Kidney (tissue), 14 donors: Measurements from ENCODE around the gene DCTN2. TPM values are rescaled to one million over a fixed set of nuclear protein-coding genes. Genes with fewer than 3 reads are reported as not detected.

Experiments used
- DNase-seq, 5 donors: peaks; one replicate each; pipeline ENCODE4 v3.0.0-alpha.2; 2013 to 2020
- FAIRE-seq: peaks from 2 replicates; lab custom pipeline; 2012; peaks lifted over from hg19 to GRCh38; lab: Jason Lieb, UNC
- H3K27ac ChIP-seq, 2 donors: one replicate each; pipeline ENCODE4 v1.7.0; 2013; ENCODE audit warnings: low read depth in 2 of 2, low read length in 2 of 2, inconsistent platforms in 1 of 2
- H3K27me3 ChIP-seq: one replicate; pipeline ENCODE4 v1.7.1; 2013; ENCODE audit warnings: low read length, inconsistent platforms; ENCODE audit not compliant: control insufficient read depth, insufficient read depth
- H3K36me3 ChIP-seq, 3 donors: one replicate each; pipeline versions ENCODE4 v1.7.0 to v1.7.1; 2013; ENCODE audit warnings: low read length in 3 of 3, control low read depth in 1 of 3, inconsistent platforms in 1 of 3; ENCODE audit not compliant: insufficient read depth in 3 of 3, control insufficient read depth in 2 of 3
- H3K4me1 ChIP-seq, 3 donors: one replicate each; pipeline versions ENCODE4 v1.7.0 to v1.7.1; 2013; ENCODE audit warnings: low read length in 3 of 3, inconsistent platforms in 1 of 3, low read depth in 1 of 3; ENCODE audit not compliant: control insufficient read depth in 2 of 3, insufficient read depth in 2 of 3
- H3K4me3 ChIP-seq, 3 donors: one replicate each; pipeline versions ENCODE4 v1.7.0 to v1.8.1; 2013; ENCODE audit warnings: low read length in 3 of 3, control low read depth in 1 of 3, inconsistent platforms in 1 of 3
- H3K9ac ChIP-seq, 3 donors: one replicate each; pipeline versions ENCODE4 v1.7.0 to v1.7.1; 2013; ENCODE audit warnings: low read length in 3 of 3, control low read depth in 1 of 3, inconsistent platforms in 1 of 3
- H3K9me3 ChIP-seq, 3 donors: one replicate each; pipeline versions ENCODE4 v1.7.0 to v1.7.1; 2013; ENCODE audit warnings: low read length in 3 of 3, control low read depth in 1 of 3, inconsistent platforms in 1 of 3; ENCODE audit not compliant: control insufficient read depth in 2 of 3, insufficient read depth in 1 of 3
- intact Hi-C: fragments of 100-400 bp; cut with DNase I; formaldehyde crosslinking; loops from one replicate; pipeline ENCODE4 v1.11.1; 2022
- polyA plus RNA-seq: library from polyadenylated mRNA; stranded (reverse); fragments of 350-450 nt; fragmentation: Illumina TruSeq; extraction: RNeasy Lipid Tissue Mini Kit (QIAGEN cat#74804); gene quantifications from one replicate; pipeline ENCODE4 v1.2.3, GENCODE V29; 2014; ENCODE audit warnings: low read depth, low replicate concordance; ENCODE audit not compliant: insufficient read depth
- total RNA-seq: library from RNA; stranded (reverse); fragmentation: NEBNext Ultra II Directional; extraction: Animal tissue kit (Norgen Biotek cat#: 25700); gene quantifications from one replicate; pipeline ENCODE4 v1.2.1, GENCODE V29; 2021
- TF ChIP-seq, protein P1 (sequence below): IDR thresholded peaks from 3 replicates; pipeline ENCODE4 v1.5.1; 2012; ENCODE audit warnings: mild to moderate bottlenecking, moderate library complexity, borderline replicate concordance; ENCODE audit not compliant: insufficient read depth; ENCODE audit errors: extremely low read depth
- donor health status: control.
- donor health status: control.
- donor health status: control.
- donor health status: control.
- donor health status: control.
- donor health status: DM: yes; HTN: yes; CAD: no.
- donor health status: Normal renal cell carcinoma (clear cell type).

Gene DCTN2
- total and polyA plus RNA-seq, 2 donors from 2014 or later = 110 to 133 TPM

DNA sequence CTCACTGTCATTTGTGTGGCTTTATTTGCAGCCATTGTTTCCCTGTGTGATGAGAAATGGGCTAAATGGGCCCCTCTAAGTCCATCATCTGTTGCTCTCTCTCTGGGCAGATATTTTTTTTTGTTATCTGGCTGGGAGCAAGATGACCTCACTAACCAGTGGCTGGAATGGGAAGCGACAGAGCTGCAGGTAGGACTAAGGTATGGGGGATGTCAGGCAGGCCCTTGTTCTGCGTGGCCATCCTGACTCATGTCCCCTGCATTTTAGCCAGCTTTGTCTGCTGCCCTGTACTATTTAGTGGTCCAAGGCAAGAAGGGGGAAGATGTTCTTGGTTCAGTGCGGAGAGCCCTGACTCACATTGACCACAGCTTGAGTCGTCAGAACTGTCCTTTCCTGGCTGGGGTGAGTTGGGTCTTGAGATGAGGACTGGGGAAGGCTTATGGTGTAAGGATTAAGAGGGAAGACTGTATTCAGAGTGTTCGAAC is 57.8 kb downstream of the DCTN2 start:
- H3K9me3 ChIP-seq = no peaks in the 10 kb centered on the region
- TF ChIP-seq, protein P1, sequence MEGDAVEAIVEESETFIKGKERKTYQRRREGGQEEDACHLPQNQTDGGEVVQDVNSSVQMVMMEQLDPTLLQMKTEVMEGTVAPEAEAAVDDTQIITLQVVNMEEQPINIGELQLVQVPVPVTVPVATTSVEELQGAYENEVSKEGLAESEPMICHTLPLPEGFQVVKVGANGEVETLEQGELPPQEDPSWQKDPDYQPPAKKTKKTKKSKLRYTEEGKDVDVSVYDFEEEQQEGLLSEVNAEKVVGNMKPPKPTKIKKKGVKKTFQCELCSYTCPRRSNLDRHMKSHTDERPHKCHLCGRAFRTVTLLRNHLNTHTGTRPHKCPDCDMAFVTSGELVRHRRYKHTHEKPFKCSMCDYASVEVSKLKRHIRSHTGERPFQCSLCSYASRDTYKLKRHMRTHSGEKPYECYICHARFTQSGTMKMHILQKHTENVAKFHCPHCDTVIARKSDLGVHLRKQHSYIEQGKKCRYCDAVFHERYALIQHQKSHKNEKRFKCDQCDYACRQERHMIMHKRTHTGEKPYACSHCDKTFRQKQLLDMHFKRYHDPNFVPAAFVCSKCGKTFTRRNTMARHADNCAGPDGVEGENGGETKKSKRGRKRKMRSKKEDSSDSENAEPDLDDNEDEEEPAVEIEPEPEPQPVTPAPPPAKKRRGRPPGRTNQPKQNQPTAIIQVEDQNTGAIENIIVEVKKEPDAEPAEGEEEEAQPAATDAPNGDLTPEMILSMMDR = no peak
- H3K27ac ChIP-seq = no peak overlapping the region
- peaks cover 0 to 10% (median 0%) of the 10 kb centered on the region in 3 donors for H3K4me1 ChIP-seq
- peak overlapping the region in 2 of 3 donors; percentile 90 to 99 for H3K4me3 ChIP-seq
- DNase-seq (no peak), FAIRE-seq (no peak)
- H3K27me3 ChIP-seq = no peaks in the 10 kb centered on the region
- intact Hi-C loops = no loop called here
- H3K36me3 ChIP-seq = peaks cover 8 to 27% (median 8%) of the 10 kb centered on the region in 3 donors
- H3K9ac ChIP-seq = peak overlapping the region in 2 of 3 donors; percentile 13 to 90

DNA sequence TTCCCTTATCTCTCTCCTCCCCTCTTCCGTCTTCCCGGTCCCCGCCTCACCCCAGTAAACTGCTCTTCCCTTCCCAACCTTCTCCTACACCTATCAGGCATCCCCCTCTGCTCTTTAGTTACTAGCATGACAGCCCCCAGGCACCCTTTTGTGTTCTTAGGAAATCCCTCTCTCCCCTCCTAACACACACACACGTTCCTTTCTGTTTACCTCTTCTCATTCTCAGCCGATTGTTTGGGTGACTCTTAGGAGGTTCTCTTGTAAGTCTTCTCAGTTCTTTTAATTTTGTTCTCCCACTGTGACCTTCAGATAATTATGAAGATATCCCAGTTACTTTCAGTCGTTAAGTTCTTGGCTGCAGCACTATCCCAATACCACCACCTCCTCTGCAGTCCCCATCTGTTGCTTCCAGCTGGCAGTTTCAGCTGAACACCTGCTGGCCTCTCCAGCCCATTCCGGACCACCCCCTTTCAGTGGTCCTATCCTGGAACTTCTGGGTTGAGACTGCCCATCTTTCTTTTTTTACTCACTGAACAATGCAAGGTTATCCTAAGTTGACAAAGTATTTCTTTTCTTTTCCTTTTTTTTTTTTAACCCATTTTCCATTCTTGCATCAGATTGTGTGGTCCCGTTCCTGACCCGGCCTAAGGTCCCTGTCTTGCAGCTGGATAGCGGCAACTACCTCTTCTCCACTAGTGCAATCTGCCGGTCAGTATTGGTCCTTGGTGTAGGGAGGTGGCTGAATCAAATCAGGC is 58.4 kb downstream of the DCTN2 start:
- intact Hi-C loops = no loop called here
- FAIRE-seq = no peak

DNA sequence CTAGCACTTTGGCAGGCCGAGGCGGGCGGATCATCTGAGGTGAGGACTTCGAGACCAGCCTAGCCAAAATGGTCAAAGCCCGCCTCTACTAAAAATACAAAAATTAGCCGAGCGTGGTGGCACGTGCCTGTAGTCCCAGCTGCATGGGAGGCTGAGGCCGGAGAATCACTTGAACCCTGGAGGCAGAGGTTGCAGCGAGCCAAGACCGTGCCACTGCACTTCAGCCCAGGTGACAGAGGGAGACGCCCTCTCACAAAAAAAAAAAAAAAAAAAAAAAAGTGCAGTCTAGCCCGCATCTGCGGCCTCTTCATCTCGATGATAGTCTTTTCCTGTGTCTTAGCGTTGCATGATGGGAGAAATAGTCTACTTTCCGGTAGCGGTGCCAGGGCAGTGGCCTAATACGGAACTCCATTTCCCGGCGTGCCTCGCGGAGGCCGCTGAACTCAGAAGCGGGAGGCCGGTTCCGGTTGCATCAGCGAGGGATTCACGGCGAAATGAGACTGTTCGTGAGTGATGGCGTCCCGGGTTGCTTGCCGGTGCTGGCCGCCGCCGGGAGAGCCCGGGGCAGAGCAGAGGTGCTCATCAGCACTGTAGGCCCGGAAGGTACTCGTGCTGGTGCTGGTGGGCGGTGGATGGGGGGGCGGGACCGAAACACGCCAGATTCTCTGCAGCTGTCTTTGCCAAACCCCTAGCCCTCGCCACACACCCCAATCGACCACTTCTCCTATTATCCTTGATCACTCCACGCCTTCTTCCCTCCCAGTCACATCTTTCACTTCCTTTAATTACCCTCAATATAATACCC is 59.2 kb downstream of the DCTN2 start, which contains the start of gene MARS1:
Gene MARS1, plus strand, starts transcription at position 472 of the 805 bp plus-strand sequence. Its CDS starts 23 bp downstream, at position 495.
- TF ChIP-seq, protein P1 = no peak
- Histone ChIP-seq H3K27me3 (no peaks in the 10 kb centered on the region), H3K36me3 (peaks cover 8 to 27% (median 8%) of the 10 kb centered on the region in 3 donors), H3K27ac (peak within 1 kb of the TSS in 1 of 2 donors; percentile 77), H3K4me3 (peak within 1 kb of the TSS; percentile 90 to 99 (median 99)), H3K9ac (peak within 1 kb of the TSS; percentile 89 to 96 (median 90)), H3K9me3 (no peaks in the 10 kb centered on the region), H3K4me1 (peaks cover 0 to 10% (median 0%) of the 10 kb centered on the region in 3 donors)
- DNase-seq (peak; percentile 94 to 98 (median 97)), FAIRE-seq (peak; percentile 73)
- intact Hi-C loops = no loop called here

More for the DNA sequence above, 58.4 kb downstream of the DCTN2 start:
- H3K27me3 ChIP-seq = no peaks in the 10 kb centered on the region
- peak overlapping the region in 1 of 2 donors; percentile 77 for H3K27ac ChIP-seq
- H3K36me3 ChIP-seq = peaks cover 8 to 27% (median 8%) of the 10 kb centered on the region in 3 donors
- H3K4me3 ChIP-seq = peak overlapping the region; percentile 90 to 99 (median 99)
- H3K9ac ChIP-seq = peak overlapping the region; percentile 89 to 96 (median 90)
- TF ChIP-seq, protein P1 = no peak
- peaks cover 0 to 10% (median 0%) of the 10 kb centered on the region in 3 donors for H3K4me1 ChIP-seq
- DNase-seq = no peak
- no peaks in the 10 kb centered on the region for H3K9me3 ChIP-seq
